Right lobe of liver (tissue), 6 donors: Measurements from ENCODE around the gene TRIOBP. TPM values are rescaled to one million over a fixed set of nuclear protein-coding genes. Genes with fewer than 3 reads are reported as not detected.
A peak's percentile ranks its signal among the peaks of the same experiment; 100 is the strongest.

ENCODE experiments used
- ATAC-seq, 4 donors: fragments of 200-7000 bp; cut with Tn5 transposase; one replicate each; pipeline ENCODE4 v1.9.1; 2020; ENCODE audit warnings: mild to moderate bottlenecking in 4 of 4, moderate library complexity in 4 of 4
- DNase-seq, 3 donors: peaks; one replicate each; pipeline ENCODE4 v3.0.0-alpha.2; 2020
- H3K27ac ChIP-seq, 3 donors: fragments of 200-600 bp; one replicate each; pipeline ENCODE4 v1.8.0; 2022
- H3K27me3 ChIP-seq, 2 donors: fragments of 200-600 bp; one replicate each; pipeline ENCODE4 v1.8.0; 2022
- H3K36me3 ChIP-seq, 4 donors: fragments of 200-600 bp; sonication (generic) in 1 of 4; one replicate each; pipeline versions ENCODE4 v1.5.1 to v1.8.0; 2017 to 2022; ENCODE audit warnings: control low read depth in 1 of 4
- H3K4me1 ChIP-seq, 4 donors: fragments of 200-600 bp; sonication (generic) in 1 of 4; one replicate each; pipeline versions ENCODE4 v1.5.1 to v1.8.0; 2017 to 2022; ENCODE audit warnings: control low read depth in 1 of 4
- H3K4me3 ChIP-seq, 3 donors: fragments of 200-600 bp; one replicate each; pipeline ENCODE4 v1.8.0; 2022
- H3K9me3 ChIP-seq, 4 donors: fragments of 200-600 bp; sonication (generic) in 1 of 4; one replicate each; pipeline versions ENCODE4 v1.5.1 to v1.8.0; 2017 to 2022; ENCODE audit warnings: control low read depth in 1 of 4
- CTCF ChIP-seq, 4 donors: fragments of 200-600 bp in 3 of 4; fragments of 450-650 bp in 1 of 4; IDR thresholded peaks; one replicate each; pipeline versions ENCODE4 v1.5.1 to v1.8.0; 2016 to 2022; ENCODE audit warnings: antibody characterized with exemption in 4 of 4, mild to moderate bottlenecking in 2 of 4
- POLR2A ChIP-seq: fragments of 450-650 bp; IDR thresholded peaks from one replicate; pipeline ENCODE4 v1.6.1; 2017; ENCODE audit warnings: antibody characterized with exemption, mild to moderate bottlenecking
- WGBS: methylation state at CpG from one replicate; pipeline ENCODE4 v1.1.6; 2018; ENCODE audit warnings: low coverage, low lambda C conversion rate; ENCODE audit not compliant: insufficient coverage; ENCODE audit errors: missing lambda C conversion rate; 5-methylcytosine and 5-hydroxymethylcytosine counted together
- intact Hi-C, 2 donors: fragments of 100-400 bp; cut with DNase I; formaldehyde crosslinking; loops; one replicate each; pipeline versions ENCODE4 v1.11.2 to v1.14.1; 2022
- total RNA-seq, 6 experiments: library from RNA; depleted of rRNA in 2 of 6; stranded (reverse); fragments of >200 nt in 2 of 6; fragmentation: NEBNext Ultra II Directional in 3 of 6; extraction: Animal tissue kit (Norgen Biotek cat#: 25700) in 3 of 6; gene quantifications; one replicate each; pipeline versions ENCODE4 v1.1.0 to v1.2.4, GENCODE V29; 2016 to 2023
- donor health status: DM: no; HTN: yes; CAD: no.
- donor health status: DM: no; HTN: no; CAD: no.
- donor health status: DM: no; HTN: no; CAD: no.
- donor health status: DM: no; HTN: yes; CAD: no.
- donor health status: DM: no; HTN: yes; CAD: no.

Gene TRIOBP
- total RNA-seq, 6 experiments from 2014 or later = 11.7 to 22.8 (median 20.7) TPM

GRCh38 chr22:37742376-37743171 is 45.7 kb downstream of the TRIOBP start:
- no peaks in the 10 kb centered on the region for H3K9me3 ChIP-seq
- ATAC-seq = no peak
- TF ChIP-seq CTCF (IDR thresholded peaks at IDR 0.05) = no peak
- no peak for TF ChIP-seq POLR2A
- WGBS = 62% methylated on average over 11 of the region's 16 CpGs
- intact Hi-C loops = no loop called here
- H3K27ac ChIP-seq = no peak overlapping the region
- no peaks in the 10 kb centered on the region for H3K27me3 ChIP-seq
- no peak overlapping the region for H3K4me3 ChIP-seq
- H3K36me3 ChIP-seq = no peaks in the 10 kb centered on the region
- no peak for DNase-seq
- peaks cover 0 to 11% (median 4%) of the 10 kb centered on the region in 4 donors for H3K4me1 ChIP-seq

- no peak overlapping the region for H3K27ac ChIP-seq
- peaks cover 0 to 11% (median 4%) of the 10 kb centered on the region in 4 donors for H3K4me1 ChIP-seq
- no peaks in the 10 kb centered on the region for H3K36me3 ChIP-seq
- H3K9me3 ChIP-seq = no peaks in the 10 kb centered on the region
- ATAC-seq (no peak), DNase-seq (no peak)
- no peak overlapping the region for H3K4me3 ChIP-seq
- no peaks in the 10 kb centered on the region for H3K27me3 ChIP-seq
- TF ChIP-seq POLR2A (no peak), CTCF (IDR thresholded peaks at IDR 0.05) (no peak)
- intact Hi-C loops = no loop called here
- WGBS = 95% methylated on average over 4 of the region's 6 CpGs
Observed at GRCh38 chr22:37744589-37744988, 47.7 kb downstream of the TRIOBP start.

- no peaks in the 10 kb centered on the region for H3K27me3 ChIP-seq
- peak overlapping the region; percentile 86 to 93 (median 89) for H3K4me3 ChIP-seq
- WGBS = 0% methylated on average over 40 of the region's 94 CpGs
- H3K36me3 ChIP-seq = no peaks in the 10 kb centered on the region
- H3K27ac ChIP-seq = peak overlapping the region; percentile 37 to 98 (median 90)
- DNase-seq (peak; percentile 94 to 95 (median 94)), ATAC-seq (peak; percentile 74 to 88 (median 83))
- no peaks in the 10 kb centered on the region for H3K9me3 ChIP-seq
- H3K4me1 ChIP-seq = peaks cover 0 to 17% (median 4%) of the 10 kb centered on the region in 4 donors
- intact Hi-C loops = no loop called here
- TF ChIP-seq CTCF (IDR thresholded peaks at IDR 0.05) (no peak), POLR2A (peak; percentile 64)
Observed at GRCh38 chr22:37745548-37746365, 48.9 kb downstream of the TRIOBP start.

- TF ChIP-seq CTCF (IDR thresholded peaks at IDR 0.05) (no peak), POLR2A (no peak)
- DNase-seq = peak in 1 of 3 donors; percentile 50
- Histone ChIP-seq H3K36me3 (no peaks in the 10 kb centered on the region), H3K4me1 (peaks cover 0 to 17% (median 4%) of the 10 kb centered on the region in 4 donors), H3K27me3 (no peaks in the 10 kb centered on the region), H3K4me3 (peak overlapping the region; percentile 86 to 93 (median 89)), H3K9me3 (no peaks in the 10 kb centered on the region), H3K27ac (peak overlapping the region; percentile 78 to 98 (median 90))
- ATAC-seq = peak; percentile 2 to 13 (median 4)
- no CpG with 5 or more reads among the region's 64 CpGs for WGBS
- intact Hi-C loops = no loop called here
Observed at GRCh38 chr22:37746366-37747079, 49.7 kb downstream of the TRIOBP start.
